ENCODE data around the gene ACOD1. TPM values are rescaled to one million over a fixed set of nuclear protein-coding genes. Genes with fewer than 3 reads are reported as not detected.

ACOD1 gene
- total RNA-seq, 2 donors from 2014 or later = not detected

DNA sequence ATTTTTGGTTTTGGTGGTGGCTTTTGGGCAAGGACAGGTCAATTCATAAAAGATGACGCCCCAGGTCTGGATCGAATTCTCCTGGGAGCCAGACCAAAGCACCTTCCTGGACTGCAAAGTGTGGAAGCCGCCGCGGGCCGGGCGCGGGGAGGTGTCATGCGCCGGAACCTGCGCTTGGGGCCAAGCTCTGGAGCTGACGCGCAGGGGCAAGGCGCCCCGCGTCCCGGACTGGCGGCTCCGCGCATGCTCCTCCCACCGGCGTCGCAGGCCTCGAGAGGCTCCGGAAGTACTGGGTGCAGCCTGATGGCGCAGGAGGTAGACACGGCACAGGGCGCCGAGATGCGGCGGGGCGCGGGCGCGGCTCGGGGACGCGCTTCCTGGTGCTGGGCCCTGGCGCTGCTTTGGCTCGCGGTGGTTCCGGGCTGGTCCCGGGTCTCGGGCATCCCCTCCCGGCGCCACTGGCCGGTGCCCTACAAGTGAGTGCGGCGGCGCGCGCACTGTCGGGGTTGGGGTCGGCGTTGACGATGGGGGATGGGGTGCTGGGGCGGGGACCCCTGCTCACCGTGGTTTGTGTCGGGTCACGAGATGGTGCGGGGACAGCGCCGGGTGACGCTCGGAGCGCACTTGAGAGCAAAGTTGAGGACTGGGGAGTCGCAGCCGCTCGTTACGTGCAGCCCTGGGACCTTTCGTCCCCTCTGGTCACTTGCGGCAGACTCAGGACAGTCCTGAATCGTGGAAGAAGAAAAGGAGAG is 43.7 kb downstream of the ACOD1 start, which contains the start of gene CLN5:
Gene CLN5 (plus strand): TSS at position 286 of the 752 bp plus-strand sequence. CDS start 18 bp downstream, at position 304.
- H3K4me3 Mint-ChIP-seq = peak within 1 kb of the TSS; percentile 95
- peak within 1 kb of the TSS; percentile 98 for H3K27ac Mint-ChIP-seq
- ATAC-seq (replicated peaks) = peak; percentile 89
- H3K9me3 Mint-ChIP-seq = no peaks in the 10 kb centered on the region
- no peaks in the 10 kb centered on the region for H3K27me3 Mint-ChIP-seq
- H3K36me3 Mint-ChIP-seq (ENCODE audit: low read depth) = peaks cover 47% of the 10 kb centered on the region
- peaks cover 20% of the 10 kb centered on the region for H3K4me1 Mint-ChIP-seq

DNA sequence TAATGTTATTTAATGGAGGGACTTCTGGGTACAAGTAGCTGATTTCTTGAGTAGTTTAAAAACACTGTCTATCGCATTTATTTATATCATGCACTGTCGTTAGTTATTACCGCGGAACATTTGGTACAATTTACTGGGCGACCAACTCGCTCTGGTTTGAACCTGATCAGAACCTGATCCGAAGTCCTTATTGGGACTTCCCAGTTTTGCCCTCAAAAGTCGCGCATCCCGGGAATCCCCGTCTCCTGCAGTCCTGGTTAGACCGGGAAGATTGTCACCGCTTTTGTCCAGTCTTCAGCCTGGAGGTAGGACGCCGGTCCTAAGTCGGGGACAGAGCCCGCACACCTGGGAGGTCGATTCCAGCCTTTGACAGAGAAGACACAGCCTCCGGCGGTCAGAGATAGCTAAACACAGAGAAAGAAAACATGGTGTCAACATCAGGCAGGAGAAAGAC is 44.3 kb downstream of the ACOD1 start:
- H3K9me3 Mint-ChIP-seq = no peaks in the 10 kb centered on the region
- H3K4me1 Mint-ChIP-seq = peaks cover 20% of the 10 kb centered on the region
- H3K36me3 Mint-ChIP-seq (ENCODE audit: low read depth) = peaks cover 53% of the 10 kb centered on the region
- peak overlapping the region; percentile 98 for H3K27ac Mint-ChIP-seq
- no peaks in the 10 kb centered on the region for H3K27me3 Mint-ChIP-seq
- ATAC-seq (replicated peaks) = no peak
- peak overlapping the region; percentile 95 for H3K4me3 Mint-ChIP-seq

DNA sequence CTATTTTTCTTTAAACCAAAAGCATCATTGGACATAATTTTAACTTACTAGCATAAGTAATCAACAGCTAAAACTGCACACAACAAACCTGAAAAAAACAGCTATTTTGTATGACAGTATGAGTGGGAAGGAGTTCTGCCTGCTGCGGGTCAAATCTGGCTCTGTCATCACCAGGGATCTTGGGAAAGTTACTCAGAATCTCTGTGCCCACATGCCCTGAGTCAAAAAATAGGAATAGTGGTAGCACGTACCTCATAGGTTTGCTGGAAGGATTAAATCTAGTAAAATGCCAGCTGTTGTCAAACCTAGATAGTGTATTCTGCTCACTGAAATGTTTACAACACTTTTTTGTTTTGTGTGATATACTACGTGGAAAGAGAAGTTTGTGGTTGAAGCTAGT is 44.7 kb downstream of the ACOD1 start:
- no peaks in the 10 kb centered on the region for H3K9me3 Mint-ChIP-seq
- peak overlapping the region; percentile 98 for H3K27ac Mint-ChIP-seq

DNA sequence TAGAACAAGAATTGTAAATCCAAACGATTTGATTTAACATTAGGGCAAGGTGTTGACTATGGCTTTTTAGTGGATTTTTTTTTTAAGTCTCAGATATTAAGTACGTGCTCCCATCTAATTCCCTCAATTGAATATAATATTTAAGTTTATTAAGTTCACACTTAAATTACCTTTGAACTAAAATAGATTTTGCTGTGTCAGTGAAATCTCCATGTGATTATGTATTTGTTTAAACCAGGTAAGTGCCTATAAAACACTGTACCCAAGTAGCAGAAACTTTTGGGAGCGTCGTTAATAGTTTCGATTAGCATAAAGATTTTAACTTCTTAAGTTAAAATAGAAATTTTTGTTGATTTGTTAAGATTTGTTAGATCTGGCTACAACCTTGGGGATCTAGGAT is 45.2 kb downstream of the ACOD1 start:
- no peaks in the 10 kb centered on the region for H3K9me3 Mint-ChIP-seq
- H3K27ac Mint-ChIP-seq = peak overlapping the region; percentile 98
- peaks cover 62% of the 10 kb centered on the region for H3K36me3 Mint-ChIP-seq (ENCODE audit: low read depth)
- ATAC-seq (replicated peaks) = no peak
- H3K4me1 Mint-ChIP-seq = peaks cover 20% of the 10 kb centered on the region
- H3K4me3 Mint-ChIP-seq = peak overlapping the region; percentile 95
- no peaks in the 10 kb centered on the region for H3K27me3 Mint-ChIP-seq

More for the DNA sequence above, 44.7 kb downstream of the ACOD1 start:
- peaks cover 58% of the 10 kb centered on the region for H3K36me3 Mint-ChIP-seq (ENCODE audit: low read depth)
- peak overlapping the region; percentile 95 for H3K4me3 Mint-ChIP-seq
- H3K27me3 Mint-ChIP-seq = no peaks in the 10 kb centered on the region
- peaks cover 20% of the 10 kb centered on the region for H3K4me1 Mint-ChIP-seq
- ATAC-seq (replicated peaks) = no peak

DNA sequence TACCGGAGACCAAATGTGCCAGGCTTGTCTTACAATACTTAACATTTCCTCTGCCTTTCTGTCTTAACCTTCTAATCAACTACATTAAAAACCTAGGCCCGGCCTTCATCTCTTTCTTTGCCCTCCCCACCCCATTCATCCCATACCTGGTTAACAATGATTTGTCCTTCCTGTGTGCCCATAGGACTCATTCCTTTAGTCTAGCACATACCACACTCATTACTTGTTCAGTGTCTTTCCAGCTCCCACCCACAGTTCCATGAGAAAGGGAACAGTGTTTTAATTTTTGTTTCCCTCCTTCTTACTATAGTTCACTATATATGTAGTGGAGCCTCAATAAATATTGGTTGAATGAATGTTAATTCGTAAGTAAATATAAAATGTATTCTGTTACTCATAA is 46.0 kb downstream of the ACOD1 start:
- Mint-ChIP-seq H3K9me3 (no peaks in the 10 kb centered on the region), H3K4me3 (peak overlapping the region; percentile 95), H3K27me3 (no peaks in the 10 kb centered on the region), H3K36me3 (ENCODE audit: low read depth) (peaks cover 70% of the 10 kb centered on the region), H3K4me1 (peaks cover 22% of the 10 kb centered on the region), H3K27ac (peak overlapping the region; percentile 48)
- ATAC-seq (replicated peaks) = no peak

DNA sequence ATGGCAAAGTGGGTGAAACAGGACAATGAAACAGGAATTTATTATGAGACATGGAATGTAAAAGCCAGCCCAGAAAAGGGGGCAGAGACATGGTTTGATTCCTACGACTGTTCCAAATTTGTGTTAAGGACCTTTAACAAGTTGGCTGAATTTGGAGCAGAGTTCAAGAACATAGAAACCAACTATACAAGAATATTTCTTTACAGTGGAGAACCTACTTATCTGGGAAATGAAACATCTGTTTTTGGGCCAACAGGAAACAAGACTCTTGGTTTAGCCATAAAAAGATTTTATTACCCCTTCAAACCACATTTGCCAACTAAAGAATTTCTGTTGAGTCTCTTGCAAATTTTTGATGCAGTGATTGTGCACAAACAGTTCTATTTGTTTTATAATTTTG is 52.2 kb downstream of the ACOD1 start:
- Mint-ChIP-seq H3K36me3 (ENCODE audit: low read depth) (peaks cover 92% of the 10 kb centered on the region), H3K9me3 (no peaks in the 10 kb centered on the region), H3K27ac (no peak overlapping the region), H3K4me1 (peaks cover 27% of the 10 kb centered on the region), H3K4me3 (no peak overlapping the region), H3K27me3 (no peaks in the 10 kb centered on the region)
- no peak for ATAC-seq (replicated peaks)

DNA sequence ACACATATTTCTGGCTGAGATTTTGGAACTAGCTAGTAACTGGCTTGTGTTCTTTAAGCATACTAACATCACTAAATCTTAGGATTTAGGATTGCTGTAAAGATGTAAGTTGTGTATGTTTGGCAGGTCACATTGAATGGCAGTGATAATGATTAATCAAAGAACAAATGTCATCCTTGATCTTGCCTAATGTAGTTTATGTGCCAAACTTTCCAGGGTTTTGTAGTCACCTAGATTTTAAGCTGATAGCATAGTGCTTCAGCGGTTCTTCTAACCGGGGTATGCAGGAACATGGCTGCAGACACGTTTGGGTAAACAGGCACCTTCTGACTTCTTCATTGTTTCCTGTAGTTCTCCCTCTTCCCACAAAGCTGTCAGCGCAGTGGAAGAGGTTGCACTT is 53.2 kb downstream of the ACOD1 start:
- Mint-ChIP-seq H3K4me1 (peaks cover 26% of the 10 kb centered on the region), H3K36me3 (ENCODE audit: low read depth) (peaks cover 89% of the 10 kb centered on the region), H3K27me3 (no peaks in the 10 kb centered on the region), H3K9me3 (no peaks in the 10 kb centered on the region), H3K27ac (peak overlapping the region; percentile 59), H3K4me3 (peak overlapping the region; percentile 26)
- peak; percentile 19 for ATAC-seq (replicated peaks)

DNA sequence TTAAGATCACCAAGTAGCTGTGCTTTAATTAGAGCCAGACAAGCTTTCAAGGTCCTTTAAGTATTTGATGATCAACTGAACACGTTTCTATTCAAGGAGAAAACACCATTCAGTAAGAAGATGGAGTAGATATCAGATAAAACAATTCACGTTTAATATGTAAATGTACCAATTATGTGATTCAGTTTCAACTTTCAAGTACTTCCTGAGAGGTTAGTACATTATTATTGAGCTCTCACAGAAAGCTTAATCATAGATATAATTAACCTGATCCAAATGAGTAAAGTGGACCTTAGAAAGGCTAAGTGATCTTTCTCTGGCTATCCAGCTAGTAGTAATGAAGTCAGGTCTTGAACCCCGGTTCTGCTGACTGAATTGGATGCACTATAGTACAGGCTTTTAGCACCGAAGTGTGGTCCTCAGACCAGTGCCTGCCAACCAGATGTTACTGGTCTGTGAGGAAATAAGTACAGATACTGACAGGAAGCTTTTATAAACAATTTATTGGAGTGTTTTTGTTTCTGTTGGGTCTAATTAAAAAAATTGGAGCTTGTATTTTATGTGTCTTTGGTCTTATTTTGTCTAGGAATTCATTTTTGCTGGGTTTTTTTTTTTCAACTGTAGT is 53.8 kb downstream of the ACOD1 start:
- H3K9me3 Mint-ChIP-seq = no peaks in the 10 kb centered on the region
- no peaks in the 10 kb centered on the region for H3K27me3 Mint-ChIP-seq
- peaks cover 89% of the 10 kb centered on the region for H3K36me3 Mint-ChIP-seq (ENCODE audit: low read depth)
- peak overlapping the region; percentile 41 for H3K4me3 Mint-ChIP-seq
- ATAC-seq (replicated peaks) = peak; percentile 24
- peaks cover 23% of the 10 kb centered on the region for H3K4me1 Mint-ChIP-seq
- H3K27ac Mint-ChIP-seq = peak overlapping the region; percentile 86

DNA sequence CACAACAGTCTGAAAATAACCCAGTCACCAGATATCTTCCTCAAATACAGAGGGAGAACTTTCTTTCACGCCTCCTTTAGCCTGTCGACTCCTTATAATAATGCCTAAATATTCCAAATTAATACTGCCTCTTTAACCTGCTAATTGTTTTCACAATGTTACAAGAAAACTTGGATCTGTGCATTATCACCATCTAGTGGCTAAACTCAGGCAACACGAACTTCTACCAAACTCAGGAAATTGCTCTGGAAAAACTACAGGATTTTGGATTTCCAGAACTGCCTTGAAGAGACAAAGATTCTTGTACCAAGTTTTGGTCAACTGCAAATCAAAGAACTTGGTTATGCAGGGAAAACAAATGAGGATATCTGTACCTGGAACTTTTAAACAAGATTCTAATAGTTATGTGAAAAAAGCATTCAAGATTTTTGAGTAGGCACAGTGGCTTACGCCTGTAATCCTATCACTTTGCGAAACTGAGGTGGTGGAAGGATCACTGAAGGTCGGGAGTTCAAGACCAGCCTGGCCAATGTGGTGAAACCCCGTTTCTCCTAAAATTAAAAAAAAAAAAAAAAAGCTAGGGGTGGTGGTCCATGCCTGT is 54.4 kb downstream of the ACOD1 start:
- peaks cover 26% of the 10 kb centered on the region for H3K4me1 Mint-ChIP-seq
- H3K36me3 Mint-ChIP-seq (ENCODE audit: low read depth) = peaks cover 89% of the 10 kb centered on the region
- no peaks in the 10 kb centered on the region for H3K27me3 Mint-ChIP-seq
- peak overlapping the region; percentile 41 for H3K4me3 Mint-ChIP-seq
- H3K27ac Mint-ChIP-seq = peak overlapping the region; percentile 86
- H3K9me3 Mint-ChIP-seq = no peaks in the 10 kb centered on the region
- ATAC-seq (replicated peaks) = no peak

Other genes starting within 250 kb of the ACOD1 start
- gene KCTD12, start 62.1 kb upstream of the ACOD1 start, total RNA-seq = 1 to 10 TPM; 6.7 to 8.3 TPM
- 10 to 100 TPM in 1 of 2 donors, 1 to 10 TPM in 1; 9.9 to 29.0 TPM for gene CLN5, start 43.6 kb downstream of the ACOD1 start, total RNA-seq
- gene FBXL3, start 78.6 kb downstream of the ACOD1 start, total RNA-seq = 10 to 100 TPM; 38.9 to 53.3 TPM

Data from activated T-helper 17 cell treated with anti-CD3 and anti-CD28 coated beads, Interleukin-2, amount 50 U/mL, for 72 hours (primary cell).